ENCODE measurements around the gene GNB3.

DNA sequence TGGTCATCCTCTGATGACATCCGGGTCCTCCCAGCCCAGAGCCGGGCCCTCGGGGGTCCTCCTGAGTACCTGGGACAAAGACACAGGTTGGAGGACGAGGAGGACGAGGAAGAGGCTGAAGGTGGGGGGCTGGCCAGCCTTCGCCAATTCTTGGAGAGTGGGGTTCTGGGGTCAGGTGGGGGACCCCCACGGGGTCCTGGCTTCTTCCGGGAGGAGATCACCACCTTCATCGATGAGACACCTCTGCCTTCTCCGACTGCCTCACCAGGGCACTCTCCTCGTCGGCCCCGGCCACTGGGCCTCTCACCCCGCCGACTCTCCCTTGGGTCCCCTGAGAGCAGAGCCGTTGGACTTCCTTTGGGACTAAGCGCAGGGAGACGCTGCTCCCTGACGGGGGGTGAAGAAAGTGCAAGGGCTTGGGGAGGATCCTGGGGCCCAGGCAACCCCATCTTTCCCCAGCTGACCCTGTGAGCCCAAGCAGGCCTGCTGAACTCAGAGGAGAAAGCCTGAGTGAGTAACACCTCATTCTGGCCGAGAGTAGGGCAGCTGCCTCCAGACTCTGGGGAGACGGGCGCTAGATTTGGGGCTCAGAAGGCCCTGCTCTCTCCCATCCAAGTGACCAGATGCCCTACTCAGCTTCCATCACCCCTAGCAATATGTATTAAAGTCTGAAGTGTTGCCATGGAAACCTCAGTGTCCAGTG is 13.8 kb upstream of the GNB3 start:
- TF ChIP-seq, protein P1, sequence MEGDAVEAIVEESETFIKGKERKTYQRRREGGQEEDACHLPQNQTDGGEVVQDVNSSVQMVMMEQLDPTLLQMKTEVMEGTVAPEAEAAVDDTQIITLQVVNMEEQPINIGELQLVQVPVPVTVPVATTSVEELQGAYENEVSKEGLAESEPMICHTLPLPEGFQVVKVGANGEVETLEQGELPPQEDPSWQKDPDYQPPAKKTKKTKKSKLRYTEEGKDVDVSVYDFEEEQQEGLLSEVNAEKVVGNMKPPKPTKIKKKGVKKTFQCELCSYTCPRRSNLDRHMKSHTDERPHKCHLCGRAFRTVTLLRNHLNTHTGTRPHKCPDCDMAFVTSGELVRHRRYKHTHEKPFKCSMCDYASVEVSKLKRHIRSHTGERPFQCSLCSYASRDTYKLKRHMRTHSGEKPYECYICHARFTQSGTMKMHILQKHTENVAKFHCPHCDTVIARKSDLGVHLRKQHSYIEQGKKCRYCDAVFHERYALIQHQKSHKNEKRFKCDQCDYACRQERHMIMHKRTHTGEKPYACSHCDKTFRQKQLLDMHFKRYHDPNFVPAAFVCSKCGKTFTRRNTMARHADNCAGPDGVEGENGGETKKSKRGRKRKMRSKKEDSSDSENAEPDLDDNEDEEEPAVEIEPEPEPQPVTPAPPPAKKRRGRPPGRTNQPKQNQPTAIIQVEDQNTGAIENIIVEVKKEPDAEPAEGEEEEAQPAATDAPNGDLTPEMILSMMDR (conservative IDR thresholded peaks at IDR 0.05; ENCODE audit: low read length), result no peak
- no peak for TF ChIP-seq EZH2phosphoT487 (IDR thresholded peaks at IDR 0.05; ENCODE audit: borderline replicate concordance, low read depth, low read length)
